ENCODE data around the gene SETBP1.

SETBP1 gene

DNA sequence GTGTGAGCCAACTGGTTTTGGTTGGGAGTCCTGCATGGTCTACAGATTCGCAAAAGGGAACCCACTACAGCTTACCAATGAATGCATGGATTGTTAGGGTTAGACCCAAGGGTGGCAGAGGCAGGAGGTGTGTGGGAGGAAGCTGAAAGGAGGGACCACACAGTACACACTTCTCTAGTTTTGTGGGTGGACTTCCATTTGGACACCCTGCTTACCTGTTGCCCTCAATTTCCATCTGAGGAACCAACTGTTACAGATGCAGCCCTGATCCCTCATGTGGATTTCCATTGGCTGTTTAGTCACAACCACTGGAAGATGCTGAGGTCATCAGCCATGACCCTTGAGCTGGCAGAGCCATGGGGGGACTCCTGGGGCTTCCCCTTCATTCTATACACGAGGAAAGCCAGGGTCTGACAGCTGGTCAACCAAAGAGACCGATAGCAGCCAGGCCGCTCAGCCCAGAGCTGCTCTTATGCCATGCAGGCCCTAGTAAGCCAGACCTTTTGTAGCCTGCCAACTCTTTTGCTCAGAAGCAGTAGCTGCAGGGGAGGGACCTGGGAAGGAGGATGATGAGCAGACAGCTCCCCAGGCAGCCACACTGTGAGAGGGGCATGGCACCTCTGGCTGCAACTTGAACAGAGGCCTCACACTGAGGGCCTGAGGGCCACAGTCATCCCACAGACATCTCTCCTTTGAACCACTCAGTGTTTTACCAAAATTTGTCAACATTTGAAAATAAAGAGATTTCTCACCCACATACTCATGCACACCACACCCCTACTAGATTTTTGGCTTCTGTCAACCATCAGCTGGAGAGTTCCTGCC, 162.1 kb downstream of the SETBP1 start:
- no peak for DNase-seq (ENCODE audit: low read depth)

DNA sequence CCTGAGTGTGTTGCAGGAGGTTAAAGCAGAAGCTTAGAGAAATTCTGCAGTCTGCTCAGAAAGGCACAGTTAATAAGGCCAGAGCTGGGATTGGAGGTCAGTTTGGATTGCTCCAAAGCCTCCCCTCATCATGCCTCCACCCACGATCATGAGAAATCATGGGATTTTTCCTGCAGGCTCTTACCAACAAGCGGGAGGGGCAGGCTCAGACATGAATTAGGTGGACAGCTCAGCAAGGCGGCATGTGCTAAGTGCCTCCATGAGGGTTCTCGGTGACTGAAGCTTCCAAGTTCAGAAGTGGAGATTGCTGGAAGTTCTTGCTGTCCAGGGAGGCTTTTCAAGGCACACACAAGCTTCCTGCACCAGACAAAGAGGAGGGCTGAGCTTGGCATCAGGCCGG, 163.8 kb downstream of the SETBP1 start:
- DNase-seq (ENCODE audit: low read depth), result no peak

DNA sequence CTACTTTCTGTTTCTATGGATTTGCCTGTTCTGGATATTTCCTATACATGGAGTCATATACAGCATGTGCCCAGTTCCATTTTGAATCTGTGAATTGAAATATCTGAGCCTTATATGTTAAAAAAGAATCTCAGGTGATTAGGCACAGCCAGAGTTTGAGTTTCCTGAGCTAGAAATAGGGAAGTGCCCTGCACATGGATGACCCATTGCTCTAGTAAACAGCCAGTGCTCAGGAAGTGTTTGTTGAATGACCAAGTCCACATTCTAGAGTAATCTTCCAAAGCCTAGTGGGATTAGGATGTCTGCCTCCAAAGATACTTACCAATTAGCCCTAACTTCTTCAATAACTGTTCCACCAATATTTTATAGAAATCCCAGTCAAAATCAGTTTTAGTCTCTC, 165.8 kb downstream of the SETBP1 start:
- no peak for DNase-seq (ENCODE audit: low read depth)

DNA sequence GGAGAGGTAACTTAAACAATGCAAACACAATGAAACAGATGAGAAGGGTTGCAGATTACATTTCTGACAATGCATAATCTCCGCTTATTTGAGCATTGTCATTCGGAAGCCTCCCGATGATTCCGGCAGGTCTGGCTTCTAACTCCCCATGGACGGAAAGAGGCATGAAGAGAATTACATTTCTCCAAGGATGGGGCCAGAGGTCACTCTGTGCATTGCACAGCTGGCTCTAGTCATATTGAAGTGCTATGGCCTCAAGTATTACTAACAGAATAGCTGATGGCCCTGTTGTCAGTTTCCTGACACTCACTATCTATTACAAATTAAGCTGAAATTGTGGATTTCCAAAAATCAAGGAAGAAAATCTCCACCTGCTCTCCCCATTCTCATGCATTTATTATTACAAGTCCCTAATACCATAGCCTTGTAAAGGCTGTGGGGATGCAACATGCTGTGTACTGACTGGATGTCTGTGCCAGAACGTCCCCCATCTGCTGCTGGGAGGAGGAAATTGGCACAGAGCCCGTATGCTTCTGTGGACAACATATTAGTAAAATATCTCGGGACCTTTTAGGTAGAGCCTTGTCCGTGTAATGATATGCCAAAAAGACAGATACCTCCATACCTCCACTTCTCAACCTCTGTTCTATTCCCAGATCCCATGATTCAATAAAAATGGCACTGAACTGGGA, 168.1 kb downstream of the SETBP1 start:
- no peak for DNase-seq (ENCODE audit: low read depth)

DNA sequence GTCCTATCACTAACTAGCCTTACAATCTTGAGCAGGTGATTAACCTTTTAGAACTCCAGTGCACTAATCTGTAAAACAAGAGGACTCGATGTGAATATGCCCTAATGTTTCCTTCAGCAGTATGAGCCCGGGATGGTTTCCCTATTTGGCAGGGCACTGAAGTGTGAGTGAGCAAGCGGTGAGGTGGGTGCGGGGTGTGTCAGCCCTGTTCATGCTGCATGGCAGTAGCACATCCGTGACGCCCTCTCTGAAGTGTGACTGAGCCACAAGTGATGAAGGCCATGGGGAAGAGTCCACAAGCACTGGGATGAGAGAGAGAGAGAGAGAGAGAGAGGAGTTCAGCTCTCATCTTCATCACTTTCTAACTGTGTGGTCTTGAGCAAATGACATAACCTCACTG, 168.7 kb downstream of the SETBP1 start:
- no peak for DNase-seq (ENCODE audit: low read depth)

DNA sequence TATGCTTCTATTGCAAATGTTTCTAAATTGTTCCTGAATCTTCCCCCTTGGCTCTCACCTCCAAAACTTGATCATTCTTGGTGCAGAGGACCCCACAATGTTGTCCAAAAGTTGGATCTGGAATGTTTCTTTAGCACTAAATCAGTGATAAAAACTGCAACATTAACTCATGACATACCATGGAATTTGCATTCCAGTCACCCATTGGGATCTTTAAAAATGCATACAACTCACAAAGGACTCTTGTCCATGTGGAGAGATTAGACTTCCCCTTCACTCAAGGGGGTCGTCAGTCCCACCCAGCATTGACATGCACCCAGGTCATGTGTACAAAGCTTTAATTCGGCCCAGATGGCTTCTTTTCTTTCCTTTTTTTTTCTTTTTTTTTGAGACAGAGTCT, 169.3 kb downstream of the SETBP1 start:
- DNase-seq (ENCODE audit: low read depth), result no peak

DNA sequence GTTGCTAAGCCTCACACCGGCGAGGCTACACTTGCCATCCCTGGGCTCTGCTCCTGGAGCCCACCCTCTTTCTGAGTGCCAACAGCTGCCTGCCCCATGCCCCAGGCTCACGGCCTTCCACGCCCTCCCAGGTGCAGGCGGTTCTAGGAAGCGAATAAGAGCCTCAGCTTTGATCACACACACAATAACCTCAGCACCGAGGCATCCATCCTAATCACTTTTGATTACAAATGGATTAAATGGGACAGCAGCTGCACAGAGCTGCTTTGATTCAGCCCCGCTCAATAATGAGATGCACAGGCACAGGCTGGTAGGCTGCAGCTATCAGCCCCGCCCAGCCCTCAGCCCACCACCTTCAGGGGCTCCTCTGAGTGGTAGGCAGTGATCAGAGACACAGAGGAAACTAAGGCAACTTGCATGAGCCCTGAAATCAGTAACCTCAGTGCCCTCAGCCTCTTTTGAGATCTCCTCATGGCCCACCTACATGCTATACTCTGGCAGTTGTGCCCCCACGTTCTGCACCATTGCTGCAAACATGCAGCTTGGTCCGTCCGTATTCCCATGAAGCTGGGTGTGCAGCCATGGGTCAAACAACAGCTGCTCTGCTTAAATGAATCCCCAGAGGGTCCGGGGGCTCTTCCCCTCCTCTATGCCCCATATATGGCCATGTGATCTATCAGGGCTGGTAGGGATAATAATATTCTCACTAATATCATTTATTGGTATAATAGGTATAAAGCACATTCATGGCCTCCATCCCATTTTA, 171.4 kb downstream of the SETBP1 start:
- DNase-seq (ENCODE audit: low read depth), result no peak

DNA sequence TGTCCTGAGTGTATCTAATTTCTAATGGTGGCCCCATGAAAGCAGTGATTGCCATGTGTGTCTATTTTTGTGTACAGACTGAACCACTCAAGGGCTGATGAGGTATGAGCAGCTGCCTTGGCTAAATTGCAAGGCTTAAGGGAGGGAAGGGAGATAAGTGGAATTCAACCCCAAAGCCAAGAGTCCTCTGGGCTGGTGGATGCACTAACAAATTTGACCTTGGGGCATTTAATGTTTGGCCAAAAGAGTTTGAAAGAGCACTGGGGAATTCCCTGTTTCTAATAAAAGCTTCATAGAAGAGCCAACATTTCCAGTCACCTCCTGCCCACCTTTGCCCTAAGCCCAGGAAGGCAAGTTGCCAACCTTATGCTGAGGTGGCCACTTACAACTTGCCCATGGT, 172.1 kb downstream of the SETBP1 start:
- DNase-seq (ENCODE audit: low read depth), result no peak

DNA sequence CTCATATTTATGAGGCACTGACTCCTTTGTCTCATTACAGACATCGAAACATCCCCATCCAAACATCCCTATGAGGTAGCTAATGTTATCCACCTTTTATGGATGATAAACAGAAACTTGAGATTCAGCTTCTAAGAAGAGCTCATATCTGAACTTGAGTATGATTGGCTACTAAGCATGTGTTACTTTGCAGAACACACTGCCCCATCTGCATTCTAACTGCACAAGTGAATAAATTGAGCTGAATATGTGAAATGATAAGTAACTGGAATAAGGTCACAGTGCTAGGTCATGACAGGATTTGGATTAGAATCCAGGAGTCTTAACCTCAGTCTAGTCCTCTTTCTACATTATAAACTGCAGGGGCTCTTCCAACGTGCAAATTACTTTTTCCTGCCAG, 172.7 kb downstream of the SETBP1 start:
- no peak for DNase-seq (ENCODE audit: low read depth)

DNA sequence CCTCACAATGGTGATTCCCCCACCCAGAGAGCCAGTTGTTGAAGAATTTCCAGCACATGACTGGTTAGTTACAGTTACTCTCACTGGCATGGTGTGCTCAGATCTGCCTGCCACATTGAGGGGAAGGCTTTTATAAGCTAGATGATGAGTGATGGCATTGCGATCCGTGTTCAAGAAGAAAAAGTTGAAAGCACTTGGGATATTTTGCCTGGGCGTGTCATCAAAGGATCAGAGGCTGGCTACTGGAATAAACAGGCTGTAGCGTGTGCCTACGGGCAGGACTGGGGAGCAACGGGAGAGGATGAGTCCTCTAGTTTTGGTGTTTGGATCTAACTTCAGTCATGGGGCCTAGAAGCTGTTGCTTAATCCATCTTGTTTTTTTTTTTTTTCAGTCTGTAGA, 175.0 kb downstream of the SETBP1 start:
- no peak for DNase-seq (ENCODE audit: low read depth)

DNA sequence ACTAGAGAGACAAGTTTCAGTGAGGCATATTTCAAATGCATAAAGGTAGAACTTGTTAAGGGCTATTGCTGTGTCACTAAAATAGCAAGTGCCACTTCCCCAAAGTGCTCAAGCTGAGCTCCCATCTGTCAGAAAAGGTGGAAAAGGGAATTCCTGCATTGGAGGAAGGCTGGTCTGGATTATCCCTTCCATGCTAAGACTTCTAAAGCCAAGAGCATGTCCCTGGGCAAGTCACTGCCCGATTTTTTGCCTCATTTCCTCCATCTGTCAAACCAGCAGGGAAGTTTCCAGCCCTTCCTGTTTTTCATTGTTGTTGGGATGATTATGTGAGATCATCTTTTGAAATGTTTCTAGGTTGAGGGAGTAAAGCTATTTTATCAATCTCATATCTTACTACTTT, 175.5 kb downstream of the SETBP1 start:
- no peak for DNase-seq (ENCODE audit: low read depth)

DNA sequence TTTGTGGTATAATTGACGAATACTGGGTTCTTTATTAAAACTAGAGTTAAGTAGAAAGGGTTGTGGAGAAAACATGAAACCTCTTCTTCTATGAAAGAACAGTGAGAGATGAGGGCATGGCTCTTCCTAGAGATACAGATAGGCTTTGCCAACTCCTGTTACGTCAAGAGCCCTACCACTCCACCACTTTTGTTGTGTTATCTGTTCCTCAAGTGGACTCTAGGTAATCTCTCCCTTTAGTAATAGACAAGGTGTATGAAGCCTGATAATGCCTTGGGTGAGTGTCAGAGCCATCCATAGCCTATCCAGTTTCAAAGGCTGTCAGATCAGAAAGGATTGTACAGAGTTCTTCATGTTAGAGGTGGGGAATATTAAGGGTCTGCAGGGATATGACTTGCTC, 176.4 kb downstream of the SETBP1 start:
- DNase-seq (ENCODE audit: low read depth), result no peak

DNA sequence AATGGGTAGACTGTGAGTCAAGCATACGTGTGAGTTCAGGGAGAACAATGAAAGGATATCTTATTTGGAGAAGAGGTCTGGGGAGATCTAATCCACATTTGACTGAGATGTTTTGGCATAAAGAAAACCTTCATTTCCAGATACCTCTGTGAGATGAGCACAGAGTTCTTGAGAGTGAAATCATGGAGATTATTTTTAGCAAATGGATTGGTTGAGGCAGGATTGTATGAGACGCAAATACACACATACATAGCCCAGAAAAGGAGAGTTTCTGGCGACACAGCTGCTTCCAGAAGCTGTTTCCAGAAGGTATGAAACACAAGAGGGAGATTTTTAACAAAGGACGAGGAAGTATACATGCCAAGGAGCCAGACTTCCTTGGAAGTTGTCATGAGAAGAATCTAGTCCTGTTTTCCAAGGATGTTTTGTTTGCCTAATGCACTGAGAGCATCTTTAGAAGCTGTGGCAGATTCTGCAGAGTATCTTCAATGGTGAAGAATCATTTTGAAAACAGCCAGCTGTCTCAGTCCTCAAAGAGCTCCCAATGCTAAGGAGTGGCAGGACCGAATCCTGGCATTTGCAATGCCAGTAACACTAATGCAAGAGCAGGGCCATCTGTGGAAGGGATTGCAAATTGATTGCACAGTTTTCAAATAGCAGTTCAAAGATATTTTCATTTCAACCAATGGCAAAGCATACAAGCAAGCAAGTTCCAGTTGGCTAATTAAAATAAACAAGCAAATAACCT, 177.2 kb downstream of the SETBP1 start:
- DNase-seq (ENCODE audit: low read depth), result no peak

DNA sequence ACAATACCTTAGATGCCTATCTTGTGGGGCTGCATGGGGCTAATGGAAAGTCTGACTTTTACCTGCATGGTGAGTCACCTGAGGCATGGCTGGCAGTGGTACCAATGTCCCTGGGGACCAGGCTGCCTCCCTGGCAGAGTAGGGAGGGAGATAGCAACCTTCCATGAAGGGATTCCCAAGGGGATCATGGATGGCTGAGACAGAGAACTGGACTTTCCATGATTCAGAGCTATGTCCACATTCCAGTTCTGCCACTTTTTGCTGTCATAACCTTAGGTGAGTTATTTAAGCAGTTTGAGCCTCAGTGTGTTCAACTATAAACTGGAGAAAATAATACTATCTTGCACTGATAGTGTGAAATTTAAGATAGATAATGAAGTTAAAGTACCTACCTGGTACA, 178.6 kb downstream of the SETBP1 start:
- DNase-seq (ENCODE audit: low read depth), result no peak

DNA sequence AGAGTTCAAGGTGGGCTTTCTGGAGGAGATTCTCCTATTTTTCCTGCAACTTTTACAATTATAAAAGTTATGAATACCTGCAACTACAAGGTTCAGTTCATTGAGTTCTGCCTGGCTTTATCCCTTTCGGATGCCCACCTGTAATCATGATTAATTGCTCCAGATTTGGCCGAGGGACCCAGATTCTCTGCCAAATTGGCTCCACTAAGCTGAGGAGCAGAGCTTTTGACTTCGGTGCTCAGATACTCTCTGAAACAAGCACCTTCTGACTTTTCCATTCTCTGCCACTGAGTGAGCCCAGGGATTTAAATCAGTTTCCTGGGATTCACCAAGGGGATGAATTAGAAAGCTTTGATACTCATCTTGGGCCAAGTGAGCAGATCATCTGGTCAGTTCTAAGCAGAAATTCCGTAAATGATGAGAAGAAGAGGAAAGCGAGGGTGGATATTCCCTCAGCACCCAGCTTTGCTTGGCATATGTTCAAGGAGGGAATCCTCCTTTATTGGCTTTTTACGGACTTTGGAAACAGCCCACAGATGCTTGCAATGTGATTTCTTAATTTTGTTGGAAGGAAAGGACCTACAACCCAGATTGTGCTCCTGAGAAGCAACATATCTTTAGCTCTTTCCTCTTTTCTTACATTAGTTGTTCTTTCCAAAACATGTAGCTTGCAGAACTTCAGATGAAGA, 179.2 kb downstream of the SETBP1 start:
- DNase-seq (ENCODE audit: low read depth), result no peak

DNA sequence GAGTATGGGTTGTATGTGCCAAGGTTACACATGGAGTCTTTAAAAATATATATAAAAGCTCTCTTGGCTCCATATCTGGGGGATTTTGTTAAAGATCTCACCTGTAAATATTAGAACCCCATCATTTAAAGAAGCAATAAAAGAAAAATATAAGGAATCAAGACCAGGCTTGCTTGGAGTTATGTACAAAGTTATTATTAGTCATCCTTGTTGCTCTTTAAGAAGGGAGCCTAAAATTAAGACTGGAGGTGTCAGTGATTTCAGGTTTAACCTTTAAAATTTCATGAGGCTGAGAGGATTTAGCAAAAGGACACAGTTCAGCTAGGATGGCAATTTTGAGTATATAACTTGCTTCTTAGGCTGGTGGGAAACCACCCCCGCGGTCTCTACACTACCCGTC, 181.4 kb downstream of the SETBP1 start:
- no peak for DNase-seq (ENCODE audit: low read depth)

DNA sequence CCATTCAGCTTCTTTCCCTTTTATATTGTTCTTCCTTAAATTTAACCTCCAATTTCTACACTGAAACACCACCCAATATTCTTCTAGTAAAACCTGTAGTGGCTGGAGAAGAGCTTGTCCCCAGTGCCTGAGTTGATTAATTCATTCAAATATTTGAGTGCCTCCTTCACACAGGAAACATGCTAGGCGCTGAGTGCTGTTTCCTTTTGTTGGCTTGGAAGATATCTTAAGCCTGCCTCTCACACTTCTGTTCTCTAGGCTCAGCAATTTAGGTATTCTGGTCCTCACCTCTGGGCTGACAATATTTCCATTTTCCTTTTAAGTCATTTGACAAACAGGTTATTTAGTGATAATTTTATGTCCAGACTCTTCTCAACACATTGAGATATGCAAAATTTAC, 185.4 kb downstream of the SETBP1 start:
- no peak for DNase-seq (ENCODE audit: low read depth)

DNA sequence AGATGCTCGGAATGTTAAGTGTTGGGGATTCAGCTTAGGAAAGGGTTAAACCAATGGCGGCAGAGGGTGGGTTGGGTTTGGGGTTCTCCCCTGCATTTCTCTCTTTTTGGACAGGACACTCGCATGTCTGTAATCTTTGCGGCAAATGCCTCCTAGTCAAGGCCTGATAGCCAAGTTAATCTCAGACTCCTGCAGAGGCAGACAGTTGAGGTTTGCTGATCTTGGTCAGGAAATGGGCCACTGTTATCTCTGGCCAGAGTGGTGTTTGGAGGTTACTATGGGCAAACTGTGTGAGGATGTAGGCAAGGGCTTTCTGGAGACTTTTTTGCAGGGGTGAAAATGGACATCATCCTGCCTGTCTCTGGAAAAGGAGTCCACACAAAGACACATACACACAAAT, 188.8 kb downstream of the SETBP1 start:
- no peak for DNase-seq (ENCODE audit: low read depth)

DNA sequence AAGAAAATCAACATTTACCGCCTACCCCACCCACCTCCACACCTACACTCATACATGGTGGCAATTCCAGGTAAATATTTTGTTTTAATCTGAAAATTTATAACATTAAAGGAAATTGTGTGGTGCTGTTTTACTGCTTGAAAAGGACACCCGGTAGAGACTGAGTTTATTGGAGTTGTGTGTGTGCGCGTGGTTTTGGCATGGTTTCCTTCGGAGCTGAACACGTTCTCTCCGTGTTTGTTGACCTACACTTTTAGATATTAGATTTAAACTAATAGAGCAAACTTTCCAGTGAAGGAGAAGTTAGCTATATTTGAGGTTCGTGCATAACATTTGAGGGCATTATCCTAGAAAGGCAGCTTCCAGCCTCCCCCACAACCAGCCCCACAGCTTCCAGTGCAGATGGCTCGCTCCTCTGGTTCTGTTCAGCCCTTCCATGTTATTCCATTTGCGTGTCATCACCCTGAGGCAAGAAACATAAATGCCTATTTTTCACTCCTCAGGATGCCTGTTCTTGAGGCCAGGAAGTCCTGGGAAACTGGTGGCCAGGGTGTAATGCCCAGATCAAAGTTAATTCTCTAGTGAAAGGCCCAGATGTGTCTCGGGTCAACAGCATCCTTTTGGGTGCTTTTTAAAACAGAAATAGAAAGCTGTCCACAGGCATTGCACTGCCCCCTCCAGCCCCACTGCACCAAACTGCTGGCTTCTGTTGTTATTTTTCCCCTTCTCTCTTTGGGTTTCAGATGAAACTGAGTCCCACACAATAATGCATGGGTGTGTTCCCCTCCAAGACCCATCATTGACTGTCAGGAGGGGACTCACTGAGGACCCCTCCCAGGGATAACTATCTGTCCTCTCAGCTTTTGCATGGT, 190.2 kb downstream of the SETBP1 start:
- no peak for DNase-seq (ENCODE audit: low read depth)

DNA sequence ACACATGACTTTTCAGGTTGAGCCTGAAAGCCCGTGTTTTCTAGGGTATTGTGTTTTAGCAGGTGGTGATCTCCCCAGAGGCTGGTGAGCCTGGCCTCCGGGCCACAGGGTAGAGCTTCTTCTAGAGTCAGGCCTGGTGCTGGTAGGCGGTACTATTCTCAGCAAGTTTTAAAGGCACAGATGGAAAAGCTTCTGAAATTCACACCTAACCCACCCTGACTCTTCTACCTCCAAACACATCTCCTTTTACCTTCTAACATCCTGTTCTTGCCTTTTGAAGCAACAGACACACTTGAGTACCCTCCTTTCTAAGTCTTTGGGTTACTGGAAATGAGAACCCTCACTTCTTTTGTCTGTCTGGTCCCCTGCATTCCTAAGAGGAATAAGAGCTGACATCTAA, 191.1 kb downstream of the SETBP1 start:
- DNase-seq (ENCODE audit: low read depth), result no peak

DNA sequence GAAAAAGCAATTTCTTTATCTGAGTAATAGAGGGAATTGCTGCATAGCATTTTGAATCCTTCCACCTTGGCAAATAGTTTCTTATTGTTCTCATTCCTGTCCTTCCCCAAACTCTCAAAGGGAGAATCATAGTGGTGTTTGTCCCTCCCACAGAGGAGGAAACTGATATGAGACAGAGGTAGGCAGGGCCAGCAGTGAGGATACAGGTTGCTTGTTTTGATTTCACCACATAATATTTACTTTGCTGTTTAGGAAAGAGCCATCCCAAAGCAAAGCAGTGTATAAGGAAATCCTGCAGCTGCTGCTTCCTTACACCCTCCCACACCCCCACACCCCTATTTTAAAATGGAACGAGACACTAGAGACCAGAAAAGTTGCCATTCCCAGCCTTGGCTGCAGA, 195.3 kb downstream of the SETBP1 start:
- DNase-seq (ENCODE audit: low read depth), result no peak

Measured in stimulated activated CD8-positive, alpha-beta memory T cell treated with anti-CD3 and anti-CD28 coated beads, Interleukin-4, amount 100 ng/mL, for 24 hours (primary cell).